Measurements from ENCODE around the gene WDR45. TPM values are rescaled to one million over a fixed set of nuclear protein-coding genes. Genes with fewer than 3 reads are reported as not detected.

The WDR45 gene
- polyA plus RNA-seq, 1 donor (not counting 4 experiments of a cell fraction or from before 2014, with no cell fraction given) = 43.1 TPM

- dilution Hi-C loops (cut with MboI; ENCODE audit: extremely low pct_ligation_motif_present, low sequenced_read_pairs) = no loop called here
- Histone ChIP-seq H2AFZ (ENCODE audit: control insufficient read depth, low read length) (no peak overlapping the region), H3K4me1 (ENCODE audit: control insufficient read depth, extremely low read depth, insufficient read depth, low read length) (peaks cover 5% of the 10 kb centered on the region), H3K27ac (ENCODE audit: control insufficient read depth, insufficient read depth, low read length) (peak overlapping the region; percentile 40), H3K36me3 (ENCODE audit: control insufficient read depth in 2 of 2, extremely low read depth in 1 of 2, insufficient read depth in 2 of 2, low read length in 2 of 2) (peaks cover 12 to 16% of the 10 kb centered on the region in 2 experiments), H3K9me3 (ENCODE audit: control insufficient read depth, low read depth, low read length) (no peaks in the 10 kb centered on the region), H3K79me2 (ENCODE audit: control insufficient read depth, insufficient read depth, low read length) (no peaks in the 10 kb centered on the region), H3K27me3 (ENCODE audit: control insufficient read depth, extremely low read depth, insufficient read depth, low read length) (no peaks in the 10 kb centered on the region), H4K20me1 (ENCODE audit: control insufficient read depth, extremely low read depth, insufficient read depth, low read length) (no peaks in the 10 kb centered on the region), H3K9ac (ENCODE audit: control insufficient read depth, extremely low read depth, insufficient read depth, low read length) (no peak overlapping the region), H3K9me1 (ENCODE audit: control insufficient read depth, extremely low read depth, insufficient read depth, low read length) (no peaks in the 10 kb centered on the region), H3K4me2 (ENCODE audit: control insufficient read depth, extremely low read depth, insufficient read depth, low read depth, low read length) (no peak overlapping the region), H3K4me3 (ENCODE audit: control insufficient read depth in 2 of 3, extremely low read depth in 1 of 3, insufficient read depth in 2 of 3, low read depth in 1 of 3, low read length in 3 of 3) (no peak overlapping the region)
- no peak for TF ChIP-seq CTCF (optimal IDR thresholded peaks at IDR 0.05 in 1 of 3, IDR thresholded peaks at IDR 0.05 in 1 of 3, conservative IDR thresholded peaks at IDR 0.05 in 1 of 3; ENCODE audit: extremely low read depth in 1 of 3, insufficient read depth in 2 of 3, low read length in 3 of 3)
- no peak for TF ChIP-seq EZH2 (IDR thresholded peaks at IDR 0.05; ENCODE audit: low read length)
- FAIRE-seq = peak; percentile 20
- DNase-seq (ENCODE audit: low read depth, low spot score) = peak; percentile 65
Measured at GRCh38 chrX:49029876-49030275, 49.8 kb downstream of the WDR45 start.

Small RNA genes within 50 kb of the gene (small RNA-seq; reads per million reads assigned to genes)
- 0 reads per million in 3 experiments for gene RNU4-52P (ENCODE audit: insufficient read length in 3 of 3, low read depth in 3 of 3, low replicate concordance in 1 of 3)

Other genes with a start within 250 kb of the WDR45 start
- 0.54 to 1.6 TPM (median 1.4 TPM) in 3 replicates for gene PCSK1N, start 244.3 kb downstream of the WDR45 start, polyA plus RNA-seq
- gene TIMM17B, start 182.1 kb downstream of the WDR45 start, polyA plus RNA-seq = 34.3 to 52.9 TPM (median 35.5 TPM) in 3 replicates
- 62.9 to 85.2 TPM (median 79.0 TPM) in 3 replicates for gene PQBP1, start 182.0 kb downstream of the WDR45 start, polyA plus RNA-seq
- gene SLC35A2, start 168.2 kb downstream of the WDR45 start, polyA plus RNA-seq = 39.4 to 64.0 TPM (median 44.2 TPM) in 3 replicates
- 8.3 to 11.6 TPM (median 9.9 TPM) in 3 replicates for gene PIM2, start 160.9 kb downstream of the WDR45 start, polyA plus RNA-seq
- gene OTUD5, start 122.3 kb downstream of the WDR45 start, polyA plus RNA-seq = 39.5 to 42.6 TPM (median 40.3 TPM) in 3 replicates
- gene KCND1, start 108.0 kb downstream of the WDR45 start, polyA plus RNA-seq = 0.20 to 0.30 TPM (median 0.25 TPM) in 3 replicates
- gene GRIPAP1, start 77.6 kb downstream of the WDR45 start, polyA plus RNA-seq = 20.2 to 23.0 TPM (median 20.9 TPM) in 3 replicates
- gene TFE3, start 36.5 kb downstream of the WDR45 start, polyA plus RNA-seq = 13.2 to 15.8 TPM (median 14.1 TPM) in 3 replicates
- 4.9 to 10.5 TPM (median 8.1 TPM) in 3 replicates for gene CCDC120, start 20.9 kb downstream of the WDR45 start, polyA plus RNA-seq
- gene PRAF2, start 5.9 kb downstream of the WDR45 start, polyA plus RNA-seq = 4.0 to 9.8 TPM (median 6.9 TPM) in 3 replicates
- 17.8 to 18.4 TPM (median 17.9 TPM) in 3 replicates for gene GPKOW, start 43.8 kb upstream of the WDR45 start, polyA plus RNA-seq
- 0.51 to 0.62 TPM (median 0.59 TPM) in 3 replicates for gene MAGIX, start 82.9 kb upstream of the WDR45 start, polyA plus RNA-seq
- gene PLP2, start 92.0 kb upstream of the WDR45 start, polyA plus RNA-seq = 284 to 488 TPM (median 358 TPM) in 3 replicates
- 8.6 to 13.7 TPM (median 8.7 TPM) in 3 replicates for gene PRICKLE3, start 106.5 kb upstream of the WDR45 start, polyA plus RNA-seq
- gene SYP, start 120.3 kb upstream of the WDR45 start, polyA plus RNA-seq = 0.07 to 0.23 TPM (median 0.13 TPM) in 3 replicates
- gene CACNA1F, start 153.5 kb upstream of the WDR45 start, polyA plus RNA-seq = 0.03 TPM in 1 of 3 replicates, not detected in the others
- gene CCDC22, start 155.6 kb upstream of the WDR45 start, polyA plus RNA-seq = 8.2 to 13.5 TPM (median 8.5 TPM) in 3 replicates
- 0.05 to 0.12 TPM (median 0.06 TPM) in 3 replicates for gene FOXP3, start 184.8 kb upstream of the WDR45 start, polyA plus RNA-seq
- gene PPP1R3F, start 189.9 kb upstream of the WDR45 start, polyA plus RNA-seq = 0.29 to 1.4 TPM (median 0.62 TPM) in 3 replicates
- not detected in 3 replicates for gene GAGE10, start 223.8 kb upstream of the WDR45 start, polyA plus RNA-seq
- gene GAGE12J, start 242.2 kb upstream of the WDR45 start, polyA plus RNA-seq = not detected in 3 replicates